Stimulated activated CD4-positive, alpha-beta T cell treated with anti-CD3 and anti-CD28 coated beads, Interleukin-4, amount 100 ng/mL, for 1 hour (primary cell): ENCODE measurements around the gene SH3RF3.
"Not testable (repeated sequence)": the region's sequence is repeated elsewhere in the genome, so short reads cannot be mapped to it uniquely, and the experiment has no call there.

Experiments
- DNase-seq: peaks from one replicate; pipeline ENCODE4 v3.0.0-alpha.2; 2020

SH3RF3 gene

GRCh38 chr2:109204412-109204811, 75.4 kb downstream of the SH3RF3 start:
- DNase-seq = no peak

- DNase-seq = no peak
Observed at GRCh38 chr2:109205447-109205846, 76.4 kb downstream of the SH3RF3 start.

- no peak for DNase-seq
Observed at GRCh38 chr2:109206569-109207146, 77.7 kb downstream of the SH3RF3 start.

GRCh38 chr2:109207176-109207575, 78.2 kb downstream of the SH3RF3 start:
- no peak for DNase-seq

GRCh38 chr2:109208071-109208950, 79.3 kb downstream of the SH3RF3 start:
- no peak for DNase-seq

GRCh38 chr2:109208951-109209335, 79.9 kb downstream of the SH3RF3 start:
- no peak for DNase-seq

- no peak for DNase-seq
Observed at GRCh38 chr2:109209412-109209811, 80.4 kb downstream of the SH3RF3 start.

- no peak for DNase-seq
Observed at GRCh38 chr2:109209941-109210340, 80.9 kb downstream of the SH3RF3 start.

GRCh38 chr2:109210431-109211200, 81.6 kb downstream of the SH3RF3 start:
- DNase-seq = no peak

GRCh38 chr2:109211315-109211714, 82.3 kb downstream of the SH3RF3 start:
- no peak for DNase-seq

GRCh38 chr2:109212836-109213563, 84.0 kb downstream of the SH3RF3 start:
- DNase-seq = no peak

GRCh38 chr2:109213646-109214433, 84.8 kb downstream of the SH3RF3 start:
- peak; percentile 27 for DNase-seq

GRCh38 chr2:109214651-109215371, 85.8 kb downstream of the SH3RF3 start:
- DNase-seq = no peak

- no peak for DNase-seq
Observed at GRCh38 chr2:109215866-109216265, 86.9 kb downstream of the SH3RF3 start.

- no peak for DNase-seq
Observed at GRCh38 chr2:109216332-109216731, 87.3 kb downstream of the SH3RF3 start.

GRCh38 chr2:109217362-109218086, 88.5 kb downstream of the SH3RF3 start:
- no peak for DNase-seq

- DNase-seq = no peak
Observed at GRCh38 chr2:109218087-109218791, 89.2 kb downstream of the SH3RF3 start.

- DNase-seq = no peak
Observed at GRCh38 chr2:109218792-109219126, 89.8 kb downstream of the SH3RF3 start.

- no peak for DNase-seq
Observed at GRCh38 chr2:109220860-109221259, 91.9 kb downstream of the SH3RF3 start.

GRCh38 chr2:109221316-109221715, 92.3 kb downstream of the SH3RF3 start:
- DNase-seq = not testable (repeated sequence)
